Measurements from ENCODE around the gene DSE.

- TF ChIP-seq CTCF (conservative IDR thresholded peaks at IDR 0.05): no peak
- no peak for TF ChIP-seq EZH2 (IDR thresholded peaks at IDR 0.05; ENCODE audit: low read depth)
These were observed 14.1 kb downstream of the DSE start for GRCh38 chr6:116384727-116385458.

All from PC-9 (cell line).